ENCODE data around the gene C2.
"Not testable (repeated sequence)": the region's sequence is repeated elsewhere in the genome, so short reads cannot be mapped to it uniquely, and the experiment has no call there.

C2 gene

DNA sequence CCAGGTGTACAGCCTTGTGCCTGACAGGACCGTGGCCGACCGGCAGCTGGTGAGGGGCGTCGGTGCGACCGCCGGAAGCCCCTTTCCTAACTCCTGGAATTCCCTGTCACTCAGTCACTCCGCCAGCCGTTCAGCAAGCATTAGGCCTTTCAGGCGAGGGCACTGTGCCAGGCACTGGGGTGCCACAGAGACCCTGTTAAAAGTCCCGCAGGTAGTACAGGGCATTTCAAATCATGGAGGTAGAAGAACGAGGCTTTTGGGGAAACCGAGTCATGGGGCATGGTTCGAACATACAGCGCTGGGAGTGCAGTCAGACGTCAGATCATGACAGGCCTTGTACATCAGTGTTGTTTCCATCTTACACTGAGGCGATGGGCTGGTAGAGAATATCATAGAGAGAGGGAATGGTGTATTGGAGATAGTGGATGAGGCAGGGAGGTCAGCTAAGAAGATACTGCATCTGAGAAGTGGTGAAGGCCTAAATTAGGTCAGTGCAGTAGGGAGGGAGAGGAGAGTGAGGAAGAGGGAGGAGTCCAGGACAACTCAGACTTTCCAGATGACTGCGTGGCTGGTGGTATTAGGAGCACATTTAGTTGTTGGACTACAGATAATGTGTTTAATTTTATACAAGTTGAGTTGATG, 45.3 kb downstream of the C2 start:
- H3K4me3 ChIP-seq (ENCODE audit: low read length), result peak overlapping the region; percentile 93
- peak; percentile 24 for DNase-seq (ENCODE audit: low read depth)
- TF ChIP-seq CTCF (IDR thresholded peaks at IDR 0.05; ENCODE audit: insufficient read depth, low read depth, low read length, missing control alignments), result no peak

DNA sequence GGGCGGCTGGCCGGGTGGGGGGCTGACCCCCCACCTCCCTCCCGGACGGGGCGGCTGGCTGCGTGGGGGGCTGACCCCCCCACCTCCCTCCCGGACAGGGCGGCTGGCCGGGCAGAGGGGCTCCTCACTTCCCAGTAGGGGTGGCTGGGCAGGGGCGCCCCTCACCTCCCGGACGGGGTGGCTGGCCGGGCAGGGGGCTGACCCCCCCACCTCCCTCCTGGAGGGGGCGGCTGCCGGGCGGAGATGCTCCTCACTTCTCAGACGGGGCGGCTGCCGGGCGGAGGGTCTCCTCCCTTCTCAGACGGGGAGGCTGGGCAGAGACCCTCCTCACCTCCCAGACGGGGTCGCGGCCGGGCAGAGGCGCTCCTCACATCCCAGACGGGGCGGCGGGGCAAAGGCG, 48.5 kb downstream of the C2 start:
- H3K4me3 ChIP-seq (ENCODE audit: low read length), result not testable (repeated sequence)

GRCh38 chr6:31977816-31978431, 50.4 kb downstream of the C2 start:
- no peak for TF ChIP-seq CTCF (IDR thresholded peaks at IDR 0.05; ENCODE audit: insufficient read depth, low read depth, low read length, missing control alignments)
- DNase-seq (ENCODE audit: low read depth), result no peak
- H3K4me3 ChIP-seq (ENCODE audit: low read length), result no peak overlapping the region

More for the DNA sequence above, 48.5 kb downstream of the C2 start:
- DNase-seq (ENCODE audit: low read depth), result not testable (repeated sequence)

DNA sequence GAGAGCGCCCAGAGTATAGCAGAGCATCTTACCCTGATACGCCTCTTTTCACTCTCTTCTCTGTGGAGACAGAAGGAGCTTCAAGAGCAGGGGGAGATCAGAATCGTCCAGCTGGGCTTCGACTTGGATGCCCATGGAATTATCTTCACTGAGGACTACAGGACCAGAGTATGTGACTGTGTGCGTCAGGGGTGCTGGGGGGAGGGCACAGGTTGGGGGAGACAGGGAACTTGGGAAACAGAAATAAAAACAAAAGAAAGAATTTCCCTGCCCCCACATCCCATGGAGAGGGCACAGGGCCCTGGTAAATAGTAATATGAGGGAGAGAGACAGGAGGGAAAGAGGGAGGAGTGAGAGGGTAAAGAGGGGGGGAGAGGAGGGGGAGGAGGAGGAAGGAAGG, 51.3 kb downstream of the C2 start:
- no peak for DNase-seq (ENCODE audit: low read depth)
- TF ChIP-seq CTCF (IDR thresholded peaks at IDR 0.05; ENCODE audit: insufficient read depth, low read depth, low read length, missing control alignments), result no peak
- no peak overlapping the region for H3K4me3 ChIP-seq (ENCODE audit: low read length)

GRCh38 chr6:31979238-31979898, 51.9 kb downstream of the C2 start:
- no peak for DNase-seq (ENCODE audit: low read depth)
- no peak overlapping the region for H3K4me3 ChIP-seq (ENCODE audit: low read length)
- no peak for TF ChIP-seq CTCF (IDR thresholded peaks at IDR 0.05; ENCODE audit: insufficient read depth, low read depth, low read length, missing control alignments)

DNA sequence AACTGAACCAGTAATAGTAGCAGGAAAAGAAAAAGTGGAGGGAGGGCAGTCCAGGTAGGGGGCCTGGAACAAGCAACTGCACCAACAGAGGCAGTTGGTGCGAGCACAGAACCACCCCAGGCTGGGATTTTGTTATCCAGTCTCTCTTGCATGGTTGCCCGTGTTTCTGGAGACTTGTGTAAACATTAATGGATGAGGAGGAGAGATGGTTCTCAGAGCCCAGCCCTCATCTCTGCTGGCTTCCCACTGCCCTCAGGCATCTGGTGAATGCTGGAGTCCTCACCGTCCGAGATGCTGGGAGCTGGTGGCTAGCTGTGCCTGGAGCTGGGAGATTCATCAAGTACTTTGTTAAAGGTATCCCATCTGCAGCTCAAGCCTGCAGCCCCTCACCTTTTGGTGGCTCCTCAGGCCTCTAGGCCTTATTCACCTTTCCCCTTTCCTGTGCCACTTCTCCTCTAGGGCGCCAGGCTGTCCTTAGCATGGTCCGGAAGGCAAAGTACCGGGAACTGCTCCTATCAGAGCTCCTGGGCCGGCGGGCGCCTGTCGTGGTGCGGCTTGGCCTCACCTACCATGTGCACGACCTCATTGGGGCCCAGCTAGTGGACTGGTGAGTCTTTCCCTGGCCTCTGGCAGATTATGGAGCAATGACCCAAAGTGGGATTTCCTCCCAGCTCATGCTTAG, 52.8 kb downstream of the C2 start:
- not testable (repeated sequence) for DNase-seq (ENCODE audit: low read depth); H3K4me3 ChIP-seq (ENCODE audit: low read length)

- DNase-seq (ENCODE audit: low read depth); H3K4me3 ChIP-seq (ENCODE audit: low read length): not testable (repeated sequence)
Observed at GRCh38 chr6:31980998-31981397, 53.5 kb downstream of the C2 start.

DNA sequence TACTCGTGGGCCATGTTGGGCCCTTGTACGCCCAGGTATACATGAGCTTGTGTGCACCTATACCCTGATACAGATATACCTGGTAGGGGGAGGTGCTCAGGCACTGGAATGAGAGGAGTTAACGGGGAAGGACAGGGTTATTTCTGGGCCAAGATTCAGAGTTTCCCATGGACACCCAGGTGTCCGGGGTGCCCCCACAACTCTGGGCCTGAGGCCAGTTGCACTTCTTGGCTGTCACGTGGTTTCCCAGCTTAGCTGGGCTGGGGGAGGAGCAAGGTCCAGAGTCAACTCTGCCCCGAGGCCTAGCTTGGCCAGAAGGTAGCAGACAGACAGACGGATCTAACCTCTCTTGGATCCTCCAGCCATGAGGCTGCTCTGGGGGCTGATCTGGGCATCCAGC, 54.2 kb downstream of the C2 start, which contains the start of gene C4A:
C4A (plus strand) TSS at position 314 of the 400 bp plus-strand sequence; CDS start at position 365, 51 bp downstream.
- DNase-seq (ENCODE audit: low read depth); H3K4me3 ChIP-seq (ENCODE audit: low read length): not testable (repeated sequence)

DNA sequence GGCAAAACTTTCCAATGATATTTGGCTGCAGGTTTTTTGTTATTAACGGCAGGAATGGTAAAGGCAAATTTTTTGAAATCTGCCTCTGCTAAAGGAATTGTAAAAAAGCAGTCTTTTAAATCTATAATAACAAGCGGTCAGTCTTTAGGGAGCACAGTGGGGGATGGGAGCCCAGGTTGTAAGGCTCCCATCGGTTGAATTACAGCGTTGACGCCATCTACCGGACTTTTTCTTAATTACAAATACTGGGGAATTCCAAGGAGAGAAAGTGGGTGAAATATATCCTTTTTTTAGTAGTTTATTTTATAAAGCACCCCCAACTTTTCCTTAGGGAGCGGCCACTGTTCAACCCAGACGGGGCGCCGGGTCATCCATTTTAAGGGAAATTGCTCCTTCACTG, 61.8 kb downstream of the C2 start:
- DNase-seq (ENCODE audit: low read depth); H3K4me3 ChIP-seq (ENCODE audit: low read length): not testable (repeated sequence)

DNA sequence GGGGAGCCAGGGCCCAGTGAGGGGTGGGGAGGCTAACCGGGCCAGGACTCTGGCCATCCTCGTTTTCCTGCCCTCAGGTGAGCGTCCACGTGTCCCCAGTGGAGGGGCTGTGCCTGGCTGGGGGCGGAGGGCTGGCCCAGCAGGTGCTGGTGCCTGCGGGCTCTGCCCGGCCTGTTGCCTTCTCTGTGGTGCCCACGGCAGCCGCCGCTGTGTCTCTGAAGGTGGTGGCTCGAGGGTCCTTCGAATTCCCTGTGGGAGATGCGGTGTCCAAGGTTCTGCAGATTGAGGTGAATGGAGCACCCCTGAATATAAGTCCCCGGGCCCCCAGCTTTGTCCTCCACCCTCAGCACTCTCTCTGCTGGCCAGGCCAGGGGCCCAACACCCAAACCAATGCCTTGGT, 66.9 kb downstream of the C2 start:
- H3K4me3 ChIP-seq (ENCODE audit: low read length); DNase-seq (ENCODE audit: low read depth): not testable (repeated sequence)
